Astrocyte (in vitro differentiated cells and primary cell): Measurements from ENCODE around the gene RAD51. TPM values are rescaled to one million over a fixed set of nuclear protein-coding genes. Genes with fewer than 3 reads are reported as not detected.
"Not testable (repeated sequence)": the region's sequence is repeated elsewhere in the genome, so short reads cannot be mapped to it uniquely, and the experiment has no call there.

Experiments used
- DNase-seq: peaks from one replicate; pipeline ENCODE4 v3.0.0-alpha.2; 2010; ENCODE audit warnings: low read depth
- FAIRE-seq: peaks from 2 replicates; lab custom pipeline; 2011; peaks lifted over from hg19 to GRCh38; lab: Jason Lieb, UNC
- H2AFZ ChIP-seq: 2 replicates; pipeline ENCODE4 v1.6.0; 2012; ENCODE audit warnings: low read depth, low read length, inconsistent platforms
- H3K27ac ChIP-seq: 2 replicates; pipeline ENCODE4 v1.5.1; 2011; ENCODE audit warnings: low read depth, low read length, inconsistent platforms
- H3K27me3 ChIP-seq: 2 replicates; pipeline ENCODE4 v1.6.0; 2011; ENCODE audit warnings: low read length, inconsistent platforms; ENCODE audit not compliant: insufficient read depth
- H3K36me3 ChIP-seq: 2 replicates; pipeline ENCODE4 v1.5.1; 2011; ENCODE audit warnings: low read length, inconsistent platforms; ENCODE audit not compliant: insufficient read depth
- H3K4me1 ChIP-seq: 2 replicates; pipeline ENCODE4 v1.5.1; 2011; ENCODE audit warnings: low read length, inconsistent platforms; ENCODE audit not compliant: insufficient read depth
- H3K4me2 ChIP-seq: 2 replicates; pipeline ENCODE4 v1.6.0; 2012; ENCODE audit warnings: low read length, inconsistent platforms
- H3K4me3 ChIP-seq: 2 replicates; pipeline ENCODE4 v1.5.1; 2011; ENCODE audit warnings: low read depth, mild to moderate bottlenecking, low read length, inconsistent platforms; ENCODE audit not compliant: insufficient read depth
- H3K79me2 ChIP-seq: 2 replicates; pipeline ENCODE4 v1.6.0; 2012; ENCODE audit warnings: mild to moderate bottlenecking, low read length, inconsistent platforms; ENCODE audit not compliant: insufficient read depth
- H3K9ac ChIP-seq: 2 replicates; pipeline ENCODE4 v1.6.0; 2012; ENCODE audit warnings: mild to moderate bottlenecking, low read length, inconsistent platforms
- H3K9me3 ChIP-seq: 2 replicates; pipeline ENCODE4 v1.5.1; 2012; ENCODE audit warnings: low read depth, mild to moderate bottlenecking, low read length, inconsistent platforms; ENCODE audit not compliant: insufficient read depth
- H4K20me1 ChIP-seq: 2 replicates; pipeline ENCODE4 v1.6.0; 2012; ENCODE audit warnings: low read length, inconsistent platforms; ENCODE audit not compliant: insufficient read depth
- H3K27ac Mint-ChIP-seq: one replicate; pipeline ENCODE4 v1.8.0; 2021; ENCODE audit warnings: mild to moderate bottlenecking, mixed read lengths; ENCODE audit not compliant: unreplicated experiment
- H3K27me3 Mint-ChIP-seq: one replicate; pipeline ENCODE4 v1.8.0; 2021; ENCODE audit warnings: low read depth, mixed read lengths; ENCODE audit not compliant: unreplicated experiment
- H3K36me3 Mint-ChIP-seq: one replicate; pipeline ENCODE4 v1.8.0; 2021; ENCODE audit warnings: low read depth, mixed read lengths; ENCODE audit not compliant: unreplicated experiment
- H3K4me1 Mint-ChIP-seq: one replicate; pipeline ENCODE4 v1.8.0; 2021; ENCODE audit warnings: low read depth, mixed read lengths; ENCODE audit not compliant: unreplicated experiment
- H3K4me3 Mint-ChIP-seq: one replicate; pipeline ENCODE4 v1.8.0; 2021; ENCODE audit warnings: mild to moderate bottlenecking, moderate library complexity, mixed read lengths; ENCODE audit not compliant: unreplicated experiment
- H3K9me3 Mint-ChIP-seq: one replicate; pipeline ENCODE4 v1.8.0; 2021; ENCODE audit warnings: mild to moderate bottlenecking, mixed read lengths; ENCODE audit not compliant: unreplicated experiment
- CTCF ChIP-seq: IDR thresholded peaks from 2 replicates; pipeline ENCODE4 v1.5.1; 2011; ENCODE audit warnings: low read depth, mild to moderate bottlenecking, inconsistent platforms, low read length, moderate library complexity; ENCODE audit not compliant: insufficient read depth
- EZH2 ChIP-seq: IDR thresholded peaks from 2 replicates; pipeline ENCODE4 v1.6.1; 2012; ENCODE audit warnings: mild to moderate bottlenecking, low read length, inconsistent platforms; ENCODE audit not compliant: insufficient read depth
- total RNA-seq: library from RNA; stranded (reverse); gene quantifications from 2 replicates; pipeline ENCODE4 v1.2.1, GENCODE V29; 2021

RAD51 gene
- total RNA-seq, 1 donor from 2014 or later, result 3.6 TPM

- Mint-ChIP-seq H3K9me3 (no peaks in the 10 kb centered on the region), H3K4me3 (no peak overlapping the region), H3K36me3 (no peaks in the 10 kb centered on the region), H3K4me1 (no peaks in the 10 kb centered on the region), H3K27ac (no peak overlapping the region), H3K27me3 (no peaks in the 10 kb centered on the region)
- no peak overlapping the region for H3K27ac ChIP-seq
- H4K20me1 ChIP-seq, result no peaks in the 10 kb centered on the region
- H3K4me3 ChIP-seq, result no peak overlapping the region
- no peak for DNase-seq
- no peak overlapping the region for H2AFZ ChIP-seq
- no peaks in the 10 kb centered on the region for H3K27me3 ChIP-seq
- TF ChIP-seq CTCF (no peak), EZH2 (no peak)
- no peaks in the 10 kb centered on the region for H3K4me1 ChIP-seq
- no peak for FAIRE-seq
- H3K9ac ChIP-seq, result no peak overlapping the region
- H3K4me2 ChIP-seq, result no peak overlapping the region
- peaks cover 12% of the 10 kb centered on the region for H3K36me3 ChIP-seq
- H3K79me2 ChIP-seq, result no peaks in the 10 kb centered on the region
- H3K9me3 ChIP-seq, result no peaks in the 10 kb centered on the region
Measured at GRCh38 chr15:40660686-40661085, 34.3 kb upstream of the RAD51 start.

GRCh38 chr15:40664909-40665308 is 30.1 kb upstream of the RAD51 start:
- no peak overlapping the region for H3K4me2 ChIP-seq
- Mint-ChIP-seq H3K9me3 (peaks cover 3% of the 10 kb centered on the region), H3K4me1 (no peaks in the 10 kb centered on the region), H3K36me3 (no peaks in the 10 kb centered on the region), H3K4me3 (no peak overlapping the region), H3K27ac (no peak overlapping the region), H3K27me3 (no peaks in the 10 kb centered on the region)
- TF ChIP-seq EZH2 (no peak), CTCF (no peak)
- no peaks in the 10 kb centered on the region for H3K4me1 ChIP-seq
- no peaks in the 10 kb centered on the region for H3K9me3 ChIP-seq
- H2AFZ ChIP-seq, result no peak overlapping the region
- H4K20me1 ChIP-seq, result no peaks in the 10 kb centered on the region
- no peaks in the 10 kb centered on the region for H3K27me3 ChIP-seq
- H3K4me3 ChIP-seq, result no peak overlapping the region
- FAIRE-seq, result no peak
- no peak overlapping the region for H3K27ac ChIP-seq
- H3K9ac ChIP-seq, result no peak overlapping the region
- H3K79me2 ChIP-seq, result no peaks in the 10 kb centered on the region
- H3K36me3 ChIP-seq, result peaks cover 4% of the 10 kb centered on the region
- DNase-seq, result no peak

GRCh38 chr15:40676290-40676689 is 18.7 kb upstream of the RAD51 start:
- H3K27ac ChIP-seq, H3K36me3 ChIP-seq, H3K9me3 Mint-ChIP-seq, H3K4me1 ChIP-seq, DNase-seq, H3K27ac Mint-ChIP-seq, H2AFZ ChIP-seq, H3K4me2 ChIP-seq, H4K20me1 ChIP-seq, H3K9me3 ChIP-seq, H3K4me3 Mint-ChIP-seq, FAIRE-seq, H3K27me3 Mint-ChIP-seq, H3K4me1 Mint-ChIP-seq, H3K79me2 ChIP-seq, H3K27me3 ChIP-seq, H3K36me3 Mint-ChIP-seq, H3K4me3 ChIP-seq, H3K9ac ChIP-seq: not testable (repeated sequence)

GRCh38 chr15:40676906-40677305 is 18.1 kb upstream of the RAD51 start:
- H3K27me3 Mint-ChIP-seq, H3K9me3 Mint-ChIP-seq, H3K36me3 Mint-ChIP-seq, H3K4me1 Mint-ChIP-seq, H3K4me3 Mint-ChIP-seq, H3K9ac ChIP-seq, H3K4me3 ChIP-seq, H3K27me3 ChIP-seq, H2AFZ ChIP-seq, H3K9me3 ChIP-seq, H3K27ac Mint-ChIP-seq, H4K20me1 ChIP-seq, H3K27ac ChIP-seq, FAIRE-seq, DNase-seq, H3K36me3 ChIP-seq, H3K4me1 ChIP-seq, H3K4me2 ChIP-seq, H3K79me2 ChIP-seq: not testable (repeated sequence)
